HG03432 (cell line): ENCODE results near the gene NF1.
"Not testable (repeated sequence)": the region's sequence is repeated elsewhere in the genome, so short reads cannot be mapped to it uniquely, and the experiment has no call there.

ENCODE experiments used
- ATAC-seq: cut with Tn5 transposase; IDR thresholded peaks from one replicate; pipeline ENCODE4 v1.9.1; 2021; ENCODE audit warnings: mild to moderate bottlenecking, moderate library complexity; ENCODE audit not compliant: unreplicated experiment

The NF1 gene

GRCh38 chr17:31122746-31123145 is 28.0 kb downstream of the NF1 start:
- no peak for ATAC-seq

GRCh38 chr17:31126318-31126717 is 31.5 kb downstream of the NF1 start:
- no peak for ATAC-seq

GRCh38 chr17:31128241-31128640 is 33.5 kb downstream of the NF1 start:
- no peak for ATAC-seq

GRCh38 chr17:31130286-31131224 is 35.8 kb downstream of the NF1 start:
- no peak for ATAC-seq

GRCh38 chr17:31131299-31131698 is 36.5 kb downstream of the NF1 start:
- no peak for ATAC-seq

- ATAC-seq: no peak
These were observed 38.2 kb downstream of the NF1 start for GRCh38 chr17:31132977-31133376.

- ATAC-seq: no peak
These were observed 39.8 kb downstream of the NF1 start for GRCh38 chr17:31134576-31134975.

- ATAC-seq: no peak
These were observed 41.5 kb downstream of the NF1 start for GRCh38 chr17:31136319-31136718.

GRCh38 chr17:31140111-31140510 is 45.3 kb downstream of the NF1 start:
- ATAC-seq: no peak

GRCh38 chr17:31144428-31144827 is 49.7 kb downstream of the NF1 start:
- ATAC-seq: no peak

GRCh38 chr17:31144836-31145235 is 50.1 kb downstream of the NF1 start:
- ATAC-seq: no peak

GRCh38 chr17:31147507-31148202 is 52.9 kb downstream of the NF1 start:
- no peak for ATAC-seq

- ATAC-seq: no peak
These were observed 53.4 kb downstream of the NF1 start for GRCh38 chr17:31148205-31148604.

GRCh38 chr17:31152271-31152670 is 57.5 kb downstream of the NF1 start:
- no peak for ATAC-seq

GRCh38 chr17:31155208-31155810 is 60.5 kb downstream of the NF1 start:
- ATAC-seq: no peak

GRCh38 chr17:31156326-31156725 is 61.5 kb downstream of the NF1 start:
- no peak for ATAC-seq

- ATAC-seq: not testable (repeated sequence)
These were observed 62.1 kb downstream of the NF1 start for GRCh38 chr17:31156864-31157263.

- no peak for ATAC-seq
These were observed 64.1 kb downstream of the NF1 start for GRCh38 chr17:31158746-31159377.

GRCh38 chr17:31163091-31163781 is 68.5 kb downstream of the NF1 start:
- ATAC-seq: no peak

- no peak for ATAC-seq
These were observed 72.3 kb downstream of the NF1 start for GRCh38 chr17:31167111-31167510.

- ATAC-seq: no peak
These were observed 76.9 kb downstream of the NF1 start for GRCh38 chr17:31171701-31172100.
